ENCODE results near the gene CAMK2N1.

DNA sequence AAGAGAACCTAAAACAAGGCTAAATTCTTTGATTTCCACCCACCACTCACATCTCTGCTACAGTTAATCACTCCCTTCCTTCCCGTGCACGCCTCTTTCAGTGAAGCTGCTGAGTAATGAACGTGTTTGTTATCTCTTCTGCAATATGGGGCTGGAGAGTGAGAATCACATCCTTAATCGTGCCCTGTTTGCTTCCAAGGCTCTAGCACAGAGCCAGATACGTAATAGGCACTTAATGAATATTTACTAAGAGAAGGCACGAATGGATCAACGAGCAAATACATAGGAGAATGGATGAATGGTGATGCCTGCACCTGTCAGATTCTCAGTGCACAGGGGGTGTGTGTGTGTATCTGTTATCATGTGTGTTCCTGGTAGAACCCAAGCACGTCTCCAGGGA, 44.3 kb upstream of the CAMK2N1 start:
- TF ChIP-seq PKNOX1 (IDR thresholded peaks at IDR 0.05) (no peak), SUZ12 (IDR thresholded peaks at IDR 0.05) (no peak)
